Type B pancreatic cell (in vitro differentiated cells): ENCODE measurements around the gene RBMS3. TPM values are rescaled to one million over a fixed set of nuclear protein-coding genes. Genes with fewer than 3 reads are reported as not detected.

ENCODE experiments used
- DNase-seq: peaks from one replicate; pipeline ENCODE4 v3.0.0; 2021; ENCODE audit warnings: mixed read lengths; ENCODE audit not compliant: unreplicated experiment; ENCODE audit errors: extremely low spot score
- H3K27ac Mint-ChIP-seq: 2 replicates; pipeline ENCODE4 v1.8.0; 2021; ENCODE audit warnings: mild to moderate bottlenecking, mixed read lengths
- H3K27me3 Mint-ChIP-seq: 2 replicates; pipeline ENCODE4 v1.8.0; 2021; ENCODE audit warnings: mixed read lengths
- H3K36me3 Mint-ChIP-seq: 2 replicates; pipeline ENCODE4 v1.8.0; 2021; ENCODE audit warnings: mixed read lengths
- H3K4me1 Mint-ChIP-seq: one replicate; pipeline ENCODE4 v1.8.0; 2021; ENCODE audit warnings: mixed read lengths; ENCODE audit not compliant: unreplicated experiment
- H3K4me3 Mint-ChIP-seq: 2 replicates; pipeline ENCODE4 v1.8.0; 2021; ENCODE audit warnings: mild to moderate bottlenecking, mixed read lengths
- H3K9me3 Mint-ChIP-seq: 2 replicates; pipeline ENCODE4 v1.8.0; 2021; ENCODE audit warnings: mixed read lengths
- total RNA-seq: library from RNA; stranded (reverse); gene quantifications from 2 replicates; pipeline ENCODE4 v1.2.1, GENCODE V29; 2021; ENCODE audit warnings: low replicate concordance
- TF ChIP-seq, protein P1 (sequence below): fragments of 200-600 bp; sonication (generic); conservative IDR thresholded peaks from 2 replicates; pipeline ENCODE4 v1.5.0; 2021; ENCODE audit warnings: antibody characterized with exemption, mild to moderate bottlenecking

Gene RBMS3
- total RNA-seq, 1 donor from 2014 or later = 36.6 TPM

DNA sequence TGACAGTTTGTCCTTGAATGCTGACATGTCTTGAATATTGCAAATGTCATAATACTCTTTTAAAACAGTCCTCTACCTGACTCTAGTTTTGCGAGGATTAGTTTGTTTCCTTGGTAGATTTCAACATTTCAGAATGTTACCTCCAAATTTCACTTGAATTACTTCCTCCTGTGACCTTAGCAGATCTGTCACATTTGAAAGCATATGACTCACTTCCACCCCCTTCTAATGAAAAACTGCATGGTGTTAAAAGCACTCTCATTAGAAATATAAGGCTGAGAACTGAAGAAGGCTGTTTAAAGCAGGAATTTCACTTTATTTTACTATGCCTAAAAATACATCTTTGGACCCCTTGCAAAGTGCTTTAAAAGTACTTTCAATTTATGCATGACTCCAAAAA lies 726.8 kb downstream of the RBMS3 start:
- Mint-ChIP-seq H3K9me3 (peaks cover 3% of the 10 kb centered on the region), H3K36me3 (no peaks in the 10 kb centered on the region), H3K4me1 (no peaks in the 10 kb centered on the region), H3K4me3 (no peak overlapping the region), H3K27me3 (no peaks in the 10 kb centered on the region), H3K27ac (no peak overlapping the region)
- no peak for DNase-seq
- TF ChIP-seq, protein P1, sequence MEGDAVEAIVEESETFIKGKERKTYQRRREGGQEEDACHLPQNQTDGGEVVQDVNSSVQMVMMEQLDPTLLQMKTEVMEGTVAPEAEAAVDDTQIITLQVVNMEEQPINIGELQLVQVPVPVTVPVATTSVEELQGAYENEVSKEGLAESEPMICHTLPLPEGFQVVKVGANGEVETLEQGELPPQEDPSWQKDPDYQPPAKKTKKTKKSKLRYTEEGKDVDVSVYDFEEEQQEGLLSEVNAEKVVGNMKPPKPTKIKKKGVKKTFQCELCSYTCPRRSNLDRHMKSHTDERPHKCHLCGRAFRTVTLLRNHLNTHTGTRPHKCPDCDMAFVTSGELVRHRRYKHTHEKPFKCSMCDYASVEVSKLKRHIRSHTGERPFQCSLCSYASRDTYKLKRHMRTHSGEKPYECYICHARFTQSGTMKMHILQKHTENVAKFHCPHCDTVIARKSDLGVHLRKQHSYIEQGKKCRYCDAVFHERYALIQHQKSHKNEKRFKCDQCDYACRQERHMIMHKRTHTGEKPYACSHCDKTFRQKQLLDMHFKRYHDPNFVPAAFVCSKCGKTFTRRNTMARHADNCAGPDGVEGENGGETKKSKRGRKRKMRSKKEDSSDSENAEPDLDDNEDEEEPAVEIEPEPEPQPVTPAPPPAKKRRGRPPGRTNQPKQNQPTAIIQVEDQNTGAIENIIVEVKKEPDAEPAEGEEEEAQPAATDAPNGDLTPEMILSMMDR = no peak

DNA sequence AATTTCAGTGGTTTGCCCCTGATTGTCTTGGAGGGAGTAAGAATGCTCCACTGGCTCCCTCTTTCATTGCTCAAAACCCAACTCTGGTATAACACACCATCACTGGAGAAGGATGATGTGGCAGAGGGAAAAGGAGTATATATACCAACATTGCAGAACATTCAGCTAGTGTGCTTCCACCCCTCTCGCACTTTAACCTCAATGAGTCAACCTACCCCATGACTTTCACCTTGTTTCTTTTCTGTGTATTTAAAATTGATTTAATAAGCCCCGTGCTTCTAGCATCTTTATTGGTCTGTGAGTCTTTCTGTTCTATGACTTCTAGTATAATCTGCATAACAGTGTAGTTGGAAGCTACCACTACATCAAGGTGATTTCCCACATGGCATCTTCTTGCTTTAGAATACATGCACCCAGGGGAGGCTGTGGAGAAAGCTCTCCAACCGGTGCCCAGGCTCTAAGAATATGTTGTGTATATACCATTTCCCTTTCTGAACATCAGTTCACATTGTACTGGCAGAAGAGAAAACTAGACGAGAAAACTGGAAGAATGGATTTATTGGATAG lies 730.4 kb downstream of the RBMS3 start:
- TF ChIP-seq, protein P1 = no peak
- H3K9me3 Mint-ChIP-seq = peaks cover 3% of the 10 kb centered on the region
- H3K4me3 Mint-ChIP-seq = no peak overlapping the region
- no peaks in the 10 kb centered on the region for H3K36me3 Mint-ChIP-seq
- peaks cover 4% of the 10 kb centered on the region for H3K4me1 Mint-ChIP-seq
- H3K27me3 Mint-ChIP-seq = no peaks in the 10 kb centered on the region
- no peak overlapping the region for H3K27ac Mint-ChIP-seq
- no peak for DNase-seq

DNA sequence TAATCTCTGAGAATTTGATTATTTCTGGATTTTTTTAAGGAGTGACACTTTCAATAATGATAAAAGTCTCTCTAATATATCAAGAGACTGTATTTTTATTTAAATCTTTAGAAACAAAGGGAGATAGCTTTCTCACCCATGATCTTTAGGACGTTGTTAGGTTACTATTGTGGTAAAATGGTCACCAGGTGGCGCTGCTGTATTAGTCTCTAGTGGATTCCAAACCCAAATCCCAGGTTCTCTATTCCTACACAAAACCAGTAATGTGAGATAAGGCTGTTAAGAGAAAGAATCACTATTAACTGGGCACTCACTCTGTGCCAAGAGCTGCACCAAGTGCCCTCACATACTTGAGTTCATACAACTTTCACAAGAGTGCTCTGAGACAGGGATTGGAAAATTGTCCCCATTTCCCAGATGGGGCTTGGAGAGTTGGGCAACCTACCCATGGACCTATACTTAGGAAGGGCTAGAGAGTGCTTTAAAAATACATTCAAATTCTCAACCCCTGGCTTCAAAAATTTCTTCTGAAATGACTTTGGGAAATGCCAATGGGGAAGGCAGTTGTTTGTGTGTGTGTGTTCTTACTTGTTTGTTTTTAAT lies 732.2 kb downstream of the RBMS3 start:
- Mint-ChIP-seq H3K4me3 (no peak overlapping the region), H3K27me3 (no peaks in the 10 kb centered on the region), H3K36me3 (no peaks in the 10 kb centered on the region), H3K9me3 (peaks cover 3% of the 10 kb centered on the region), H3K27ac (no peak overlapping the region), H3K4me1 (peaks cover 4% of the 10 kb centered on the region)
- TF ChIP-seq, protein P1 = peak; percentile 85
- no peak for DNase-seq

DNA sequence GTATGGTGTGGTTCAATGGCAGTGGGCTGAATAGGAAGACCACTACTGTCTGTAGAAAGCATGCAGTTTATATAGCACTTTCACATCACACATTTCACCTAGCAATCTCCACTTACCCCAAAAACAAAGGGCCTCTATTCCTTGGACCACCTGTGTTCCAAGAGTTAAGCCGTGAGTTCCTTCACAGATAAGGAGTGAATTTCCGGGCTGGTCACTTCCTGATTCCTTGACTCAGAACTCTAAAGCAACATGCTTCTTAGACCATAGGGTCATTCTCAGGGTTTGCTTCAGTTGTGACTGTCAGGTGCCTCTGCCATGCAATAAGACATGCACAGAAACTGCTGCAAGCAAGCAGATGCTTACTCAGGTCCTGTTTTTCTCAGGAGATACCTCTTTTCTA lies 737.0 kb downstream of the RBMS3 start:
- Mint-ChIP-seq H3K4me1 (peaks cover 3% of the 10 kb centered on the region), H3K27ac (no peak overlapping the region), H3K4me3 (no peak overlapping the region), H3K27me3 (no peaks in the 10 kb centered on the region), H3K9me3 (no peaks in the 10 kb centered on the region), H3K36me3 (no peaks in the 10 kb centered on the region)
- TF ChIP-seq, protein P1 = no peak
- DNase-seq = no peak

DNA sequence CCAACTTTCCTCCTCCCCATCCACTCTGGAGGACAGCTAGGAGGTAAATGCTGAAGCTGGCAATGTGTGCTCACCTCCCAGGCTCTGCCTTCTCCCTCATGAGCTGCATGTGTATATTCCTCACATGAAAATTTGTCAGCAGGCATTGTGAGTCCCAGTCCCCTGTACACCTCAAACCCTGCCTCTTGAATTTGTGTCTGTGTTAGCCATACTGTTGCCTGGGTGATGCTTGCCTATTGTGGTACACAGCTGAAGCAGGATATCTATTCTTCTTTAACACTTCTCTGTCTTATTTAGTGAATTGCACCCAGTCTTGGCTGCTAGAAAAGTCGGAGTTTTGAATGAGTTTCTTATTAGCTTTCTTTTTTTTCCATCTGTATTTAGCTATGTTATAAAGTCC lies 739.5 kb downstream of the RBMS3 start:
- Mint-ChIP-seq H3K27me3 (no peaks in the 10 kb centered on the region), H3K9me3 (no peaks in the 10 kb centered on the region), H3K4me1 (no peaks in the 10 kb centered on the region), H3K4me3 (no peak overlapping the region), H3K27ac (no peak overlapping the region), H3K36me3 (no peaks in the 10 kb centered on the region)
- no peak for DNase-seq
- TF ChIP-seq, protein P1 = no peak
